NCI-H345 (cell line): Measurements from ENCODE around the gene RAD51B.

Experiments used
- DNase-seq: peaks from one replicate; lab custom pipeline; 2025; lab: John Stamatoyannopoulos, UW

RAD51B gene

GRCh38 chr14:68551045-68551683, 731.6 kb downstream of the RAD51B start:
- DNase-seq: no peak

GRCh38 chr14:68552075-68552474, 732.5 kb downstream of the RAD51B start:
- DNase-seq: no peak

- DNase-seq: no peak
Observed at GRCh38 chr14:68552602-68553001, 733.0 kb downstream of the RAD51B start.

- no peak for DNase-seq
Observed at GRCh38 chr14:68553311-68553710, 733.7 kb downstream of the RAD51B start.

GRCh38 chr14:68554231-68554630, 734.7 kb downstream of the RAD51B start:
- no peak for DNase-seq

- no peak for DNase-seq
Observed at GRCh38 chr14:68556253-68556652, 736.7 kb downstream of the RAD51B start.

- DNase-seq: no peak
Observed at GRCh38 chr14:68557648-68558047, 738.1 kb downstream of the RAD51B start.

- no peak for DNase-seq
Observed at GRCh38 chr14:68558096-68558495, 738.5 kb downstream of the RAD51B start.

- DNase-seq: no peak
Observed at GRCh38 chr14:68559949-68560348, 740.4 kb downstream of the RAD51B start.

- DNase-seq: no peak
Observed at GRCh38 chr14:68561531-68562007, 742.0 kb downstream of the RAD51B start.

GRCh38 chr14:68562911-68563250, 743.3 kb downstream of the RAD51B start:
- DNase-seq: no peak

GRCh38 chr14:68563251-68564131, 743.9 kb downstream of the RAD51B start:
- no peak for DNase-seq

GRCh38 chr14:68564191-68564825, 744.7 kb downstream of the RAD51B start:
- DNase-seq: no peak

- no peak for DNase-seq
Observed at GRCh38 chr14:68564826-68565759, 745.5 kb downstream of the RAD51B start.

- DNase-seq: no peak
Observed at GRCh38 chr14:68566075-68566474, 746.5 kb downstream of the RAD51B start.

- DNase-seq: no peak
Observed at GRCh38 chr14:68568907-68569897, 749.6 kb downstream of the RAD51B start.

GRCh38 chr14:68569970-68570409, 750.4 kb downstream of the RAD51B start:
- DNase-seq: no peak

GRCh38 chr14:68571114-68571591, 751.6 kb downstream of the RAD51B start:
- DNase-seq: no peak

GRCh38 chr14:68571928-68572525, 752.4 kb downstream of the RAD51B start:
- no peak for DNase-seq

- no peak for DNase-seq
Observed at GRCh38 chr14:68573126-68573525, 753.5 kb downstream of the RAD51B start.
